Omental fat pad (tissue), 4 donors: ENCODE measurements around the gene ZNF597. TPM values are rescaled to one million over a fixed set of nuclear protein-coding genes. Genes with fewer than 3 reads are reported as not detected.
"Not testable (repeated sequence)": the region's sequence is repeated elsewhere in the genome, so short reads cannot be mapped to it uniquely, and the experiment has no call there.

Experiments
- ATAC-seq: fragments of 150-250 bp; one replicate; pipeline ENCODE4 v1.9.1; 2016; ENCODE audit warnings: mild to moderate bottlenecking, moderate library complexity; ENCODE audit not compliant: low FRiP score
- DNase-seq: peaks from one replicate; pipeline ENCODE4 v3.0.0-alpha.2; 2019; ENCODE audit warnings: low spot score
- CTCF ChIP-seq, 3 donors: fragments of 450-650 bp; IDR thresholded peaks; one replicate each; pipeline ENCODE4 v1.5.1; 2016 to 2017; ENCODE audit warnings: antibody characterized with exemption in 3 of 3, mild to moderate bottlenecking in 3 of 3, moderate library complexity in 2 of 3
- total RNA-seq, 4 donors: library from RNA; depleted of rRNA; stranded (reverse); fragments of >200 nt; gene quantifications; one replicate each; pipeline ENCODE4 v1.1.0, GENCODE V29; 2016

ZNF597 gene
- total RNA-seq, 4 donors from 2014 or later = 2.0 to 3.3 (median 2.7) TPM

DNA sequence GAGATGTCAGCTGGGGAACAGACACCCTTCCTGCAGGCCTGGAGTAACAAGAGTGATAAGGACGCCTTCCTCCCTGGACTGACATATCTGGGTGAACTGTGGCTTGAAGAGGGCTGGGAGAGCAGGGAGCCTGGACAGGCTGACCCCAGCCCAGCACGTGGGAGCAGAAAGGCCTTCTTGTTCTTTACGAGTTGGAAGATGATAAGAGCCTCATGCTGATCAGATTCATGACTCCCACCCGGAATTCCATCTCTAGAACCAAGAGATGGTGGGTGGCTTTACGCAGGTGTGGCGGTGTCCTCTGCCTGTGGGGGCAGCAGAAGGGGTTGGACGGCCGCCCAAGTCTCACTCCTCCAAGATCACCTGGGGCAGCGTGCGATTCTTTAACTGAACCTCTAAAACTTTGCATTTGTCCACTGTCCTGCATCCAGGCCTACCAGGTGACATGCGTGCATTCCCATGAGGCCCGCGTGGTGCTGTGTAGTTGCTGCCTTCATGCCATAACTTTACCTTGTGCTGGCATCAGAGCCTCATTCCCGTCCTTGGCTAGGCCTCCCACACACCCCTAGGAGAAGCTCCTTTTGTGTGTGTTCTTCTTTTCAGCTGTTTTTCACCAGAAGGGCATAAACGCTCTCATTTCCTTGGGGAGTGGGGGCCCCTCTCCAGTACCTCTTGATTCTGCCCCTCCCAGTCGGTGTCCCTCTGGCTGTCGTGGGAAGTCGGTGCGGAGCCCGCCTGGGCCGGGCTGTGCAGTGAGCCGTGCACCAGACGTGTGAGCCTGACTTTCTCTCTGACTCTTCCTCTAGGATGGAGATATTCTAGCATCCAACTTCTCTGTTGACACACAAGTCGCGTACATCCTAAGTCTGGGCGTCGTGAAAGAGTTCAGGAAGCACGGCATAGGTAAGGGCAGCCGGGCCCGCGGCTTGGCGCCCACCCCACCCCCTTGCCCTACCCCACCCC lies 38.7 kb upstream of the ZNF597 start:
- TF ChIP-seq CTCF (IDR thresholded peaks at IDR 0.05) = no peak
- ATAC-seq (no peak), DNase-seq (no peak)

DNA sequence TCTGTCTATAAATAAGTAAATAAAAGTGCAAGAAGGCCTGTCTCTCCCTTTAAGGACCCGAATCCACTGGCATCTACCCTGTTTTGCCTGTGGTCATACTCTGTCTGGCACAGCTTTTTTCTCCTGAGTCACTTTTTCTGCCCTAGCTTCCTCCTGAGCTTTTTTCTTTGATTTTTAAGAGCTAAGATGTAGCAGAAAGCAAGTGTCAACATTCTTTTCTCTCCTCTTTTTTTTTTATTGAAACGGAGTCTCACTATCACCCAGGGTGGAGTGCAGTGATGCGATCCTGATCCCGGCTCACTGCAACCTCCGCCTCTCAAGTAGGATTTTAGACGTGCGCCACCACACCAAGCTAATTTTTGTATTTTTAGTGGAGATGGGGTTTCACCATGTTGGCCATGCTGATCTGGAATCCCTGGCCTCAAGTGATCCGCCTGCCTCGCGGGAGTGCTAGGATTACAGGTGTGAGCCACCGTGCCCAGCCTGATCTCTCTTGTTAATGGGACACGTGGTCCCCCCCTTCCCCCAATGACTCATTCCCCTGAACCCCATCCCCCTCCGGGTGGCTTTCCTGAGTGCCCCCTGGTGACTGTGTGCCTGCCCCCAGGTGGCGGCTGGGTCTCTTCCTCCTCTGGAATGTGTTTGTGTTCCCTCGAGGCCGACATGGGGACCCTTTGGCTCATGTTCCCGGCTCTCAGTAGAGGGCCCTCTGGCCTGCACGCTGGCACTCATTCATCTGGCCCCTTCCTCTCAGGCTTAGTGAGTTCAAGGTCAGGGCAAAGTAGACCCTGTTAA lies 37.8 kb upstream of the ZNF597 start:
- no peak for DNase-seq
- no peak for ATAC-seq
- TF ChIP-seq CTCF (IDR thresholded peaks at IDR 0.05) = no peak

- no peak for TF ChIP-seq CTCF (IDR thresholded peaks at IDR 0.05)
- ATAC-seq = no peak
Measured at GRCh38 chr16:3479654-3480216, 36.4 kb upstream of the ZNF597 start.

DNA sequence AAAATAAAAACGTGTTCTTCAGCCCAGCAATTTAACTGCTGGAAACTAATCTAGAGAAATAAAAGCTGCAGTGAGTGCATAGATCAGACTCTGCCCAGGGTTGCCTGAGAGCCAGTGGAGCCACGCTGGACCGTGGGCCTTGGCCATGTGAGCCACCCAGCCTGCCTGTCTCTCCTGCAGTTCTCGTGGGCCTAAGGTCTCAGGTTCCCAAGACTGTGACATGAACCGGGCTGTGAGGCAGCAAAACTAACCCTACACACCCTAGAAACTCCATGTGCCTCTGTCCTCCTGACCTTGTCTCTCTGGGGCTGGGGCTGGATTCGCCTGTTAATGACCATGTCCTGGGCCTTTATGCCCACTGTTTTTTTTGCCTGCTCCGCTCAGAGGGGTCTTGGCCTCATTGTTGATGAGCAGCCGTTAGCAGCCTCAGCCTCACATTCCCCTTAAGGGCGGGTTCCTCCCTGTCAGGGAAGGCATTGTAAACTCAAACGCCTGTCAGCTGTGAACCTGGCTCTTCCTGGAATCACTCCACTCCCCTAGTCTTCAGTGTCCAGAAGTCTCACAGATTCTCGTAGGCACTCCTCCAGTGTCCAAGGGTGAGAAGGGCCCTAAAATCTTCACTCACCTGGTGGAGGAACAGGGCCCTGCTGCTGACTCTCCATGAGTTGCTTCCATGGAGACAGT lies 35.1 kb upstream of the ZNF597 start:
- TF ChIP-seq CTCF (IDR thresholded peaks at IDR 0.05) = no peak
- no peak for DNase-seq
- no peak for ATAC-seq

More at GRCh38 chr16:3479654-3480216, 36.4 kb upstream of the ZNF597 start:
- DNase-seq = no peak

DNA sequence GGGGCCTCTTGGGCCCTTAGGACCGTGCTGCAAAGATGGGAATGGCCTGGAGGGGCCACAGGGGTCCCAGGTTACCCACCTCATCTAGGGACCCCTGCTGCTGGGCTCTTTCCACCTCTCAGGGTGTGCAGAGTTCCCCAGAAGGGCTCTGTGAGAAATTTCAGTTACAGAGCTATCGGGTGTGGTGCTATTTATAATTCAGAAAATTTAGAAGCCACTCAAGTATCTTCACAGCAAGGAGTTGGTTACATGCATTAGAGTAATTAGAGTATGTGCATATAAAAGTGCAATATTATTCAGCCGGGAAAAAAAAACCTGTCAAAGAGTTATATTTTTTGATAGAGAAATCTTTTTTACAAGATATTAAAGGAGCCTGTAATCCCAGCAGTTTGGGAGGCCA lies 33.1 kb upstream of the ZNF597 start:
- TF ChIP-seq CTCF (IDR thresholded peaks at IDR 0.05) = no peak
- DNase-seq (no peak), ATAC-seq (no peak)

GRCh38 chr16:3475604-3476375 lies 32.5 kb upstream of the ZNF597 start:
- no peak for TF ChIP-seq CTCF (IDR thresholded peaks at IDR 0.05)
- ATAC-seq = no peak
- DNase-seq = no peak

DNA sequence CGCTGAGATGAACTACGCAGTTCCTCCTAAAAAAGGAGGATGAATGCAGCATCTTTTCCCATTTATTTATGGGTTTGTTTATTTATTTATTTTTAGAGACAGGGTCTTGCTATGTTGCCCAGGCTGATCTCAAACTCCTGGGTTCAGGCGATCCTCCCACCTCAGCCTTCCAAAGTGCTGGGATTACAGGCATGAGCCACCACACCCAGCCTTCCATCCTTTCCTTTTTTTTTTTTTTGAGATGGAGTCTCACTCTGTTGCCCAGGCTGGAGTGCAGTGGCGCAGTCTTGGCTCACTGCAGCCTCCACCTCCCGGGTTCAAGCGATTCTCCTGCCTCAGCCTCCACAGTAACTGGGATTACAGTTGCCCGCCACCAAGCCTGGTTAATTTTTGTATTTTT lies 31.6 kb upstream of the ZNF597 start:
- DNase-seq, ATAC-seq: not testable (repeated sequence)
